Stimulated activated memory B cell treated with anti-CD40 and anti-IgM and Interleukin-4, amounts not matched to agents 10 μg/mL and 1 μg/mL and 100 μg/mL, for 72 hours (primary cell): ENCODE measurements around the gene TRAF7.
"Not testable (repeated sequence)": the region's sequence is repeated elsewhere in the genome, so short reads cannot be mapped to it uniquely, and the experiment has no call there.

Source experiments
- ATAC-seq: fragments of 150-1000 bp; cut with Tn5 transposase; 2 replicates; pipeline ENCODE4 v1.10.0; 2021
- H3K27ac Mint-ChIP-seq: one replicate; pipeline ENCODE4 v1.8.0; 2022; ENCODE audit warnings: mild to moderate bottlenecking, mixed read lengths
- H3K27me3 Mint-ChIP-seq: one replicate; pipeline ENCODE4 v1.8.0; 2022; ENCODE audit warnings: mixed read lengths
- H3K36me3 Mint-ChIP-seq: one replicate; pipeline ENCODE4 v1.8.0; 2022; ENCODE audit warnings: mixed read lengths
- H3K4me1 Mint-ChIP-seq: one replicate; pipeline ENCODE4 v1.8.0; 2022; ENCODE audit warnings: mixed read lengths
- H3K4me3 Mint-ChIP-seq: one replicate; pipeline ENCODE4 v1.8.0; 2022; ENCODE audit warnings: mild to moderate bottlenecking, moderate library complexity, mixed read lengths
- H3K9me3 Mint-ChIP-seq: one replicate; pipeline ENCODE4 v1.8.0; 2022; ENCODE audit warnings: mixed read lengths

Gene TRAF7

GRCh38 chr16:2155091-2155950 lies at the start of gene TRAF7:
TSS of gene TRAF7 (plus strand) at chr16:2155782. CDS start at chr16:2163921, 8,139 bp downstream.
- H3K9me3 Mint-ChIP-seq = no peaks in the 10 kb centered on the region
- H3K27me3 Mint-ChIP-seq = no peaks in the 10 kb centered on the region
- H3K36me3 Mint-ChIP-seq = peaks cover 29% of the 10 kb centered on the region
- H3K4me3 Mint-ChIP-seq = peak within 1 kb of the TSS; percentile 95
- H3K27ac Mint-ChIP-seq = peak within 1 kb of the TSS; percentile 84
- ATAC-seq = peak; percentile 95
- H3K4me1 Mint-ChIP-seq = peaks cover 76% of the 10 kb centered on the region

- not testable (repeated sequence) for ATAC-seq, H3K27me3 Mint-ChIP-seq, H3K9me3 Mint-ChIP-seq, H3K4me3 Mint-ChIP-seq, H3K27ac Mint-ChIP-seq, H3K4me1 Mint-ChIP-seq
- peaks cover 22% of the 10 kb centered on the region for H3K36me3 Mint-ChIP-seq
These were observed 49.4 kb upstream of the TRAF7 start for GRCh38 chr16:2106211-2106610.

- H3K27ac Mint-ChIP-seq, ATAC-seq, H3K9me3 Mint-ChIP-seq, H3K27me3 Mint-ChIP-seq, H3K4me3 Mint-ChIP-seq, H3K4me1 Mint-ChIP-seq: not testable (repeated sequence)
- H3K36me3 Mint-ChIP-seq = peaks cover 20% of the 10 kb centered on the region
These were observed 48.3 kb upstream of the TRAF7 start for GRCh38 chr16:2107121-2107790.

GRCh38 chr16:2107791-2108125 lies 47.8 kb upstream of the TRAF7 start:
- peaks cover 20% of the 10 kb centered on the region for H3K36me3 Mint-ChIP-seq
- not testable (repeated sequence) for H3K27me3 Mint-ChIP-seq, H3K4me3 Mint-ChIP-seq, H3K9me3 Mint-ChIP-seq, ATAC-seq, H3K27ac Mint-ChIP-seq, H3K4me1 Mint-ChIP-seq

GRCh38 chr16:2108446-2109270 lies 46.9 kb upstream of the TRAF7 start:
- not testable (repeated sequence) for H3K4me3 Mint-ChIP-seq, H3K27ac Mint-ChIP-seq, H3K27me3 Mint-ChIP-seq, H3K4me1 Mint-ChIP-seq, H3K9me3 Mint-ChIP-seq, ATAC-seq
- peaks cover 17% of the 10 kb centered on the region for H3K36me3 Mint-ChIP-seq

- not testable (repeated sequence) for ATAC-seq, H3K4me3 Mint-ChIP-seq, H3K9me3 Mint-ChIP-seq, H3K27ac Mint-ChIP-seq, H3K4me1 Mint-ChIP-seq, H3K27me3 Mint-ChIP-seq
- H3K36me3 Mint-ChIP-seq = peaks cover 16% of the 10 kb centered on the region
These were observed 46.4 kb upstream of the TRAF7 start for GRCh38 chr16:2109271-2109580.

GRCh38 chr16:2109872-2110271 lies 45.7 kb upstream of the TRAF7 start:
- H3K27me3 Mint-ChIP-seq, H3K4me3 Mint-ChIP-seq, H3K9me3 Mint-ChIP-seq, ATAC-seq, H3K4me1 Mint-ChIP-seq, H3K27ac Mint-ChIP-seq: not testable (repeated sequence)
- H3K36me3 Mint-ChIP-seq = peaks cover 18% of the 10 kb centered on the region

- H3K27ac Mint-ChIP-seq, H3K9me3 Mint-ChIP-seq, H3K4me1 Mint-ChIP-seq, H3K4me3 Mint-ChIP-seq, H3K27me3 Mint-ChIP-seq: not testable (repeated sequence)
- ATAC-seq = peak; percentile 20
- peaks cover 22% of the 10 kb centered on the region for H3K36me3 Mint-ChIP-seq
These were observed 45.1 kb upstream of the TRAF7 start for GRCh38 chr16:2110332-2111008.

GRCh38 chr16:2111009-2111353 lies 44.6 kb upstream of the TRAF7 start:
- H3K27ac Mint-ChIP-seq, H3K4me3 Mint-ChIP-seq, H3K4me1 Mint-ChIP-seq, H3K9me3 Mint-ChIP-seq, H3K27me3 Mint-ChIP-seq: not testable (repeated sequence)
- H3K36me3 Mint-ChIP-seq = peaks cover 22% of the 10 kb centered on the region
- ATAC-seq = peak; percentile 27

GRCh38 chr16:2111412-2112335 lies 43.9 kb upstream of the TRAF7 start:
- H3K4me1 Mint-ChIP-seq, H3K4me3 Mint-ChIP-seq, H3K9me3 Mint-ChIP-seq, H3K27ac Mint-ChIP-seq, H3K27me3 Mint-ChIP-seq: not testable (repeated sequence)
- peak; percentile 45 for ATAC-seq
- H3K36me3 Mint-ChIP-seq = peaks cover 22% of the 10 kb centered on the region

- H3K4me3 Mint-ChIP-seq = not testable (repeated sequence)
These were observed 43.0 kb upstream of the TRAF7 start for GRCh38 chr16:2112539-2113106.

GRCh38 chr16:2114225-2114624 lies 41.4 kb upstream of the TRAF7 start:
- H3K36me3 Mint-ChIP-seq = peaks cover 15% of the 10 kb centered on the region
- not testable (repeated sequence) for H3K27ac Mint-ChIP-seq, ATAC-seq, H3K27me3 Mint-ChIP-seq, H3K4me3 Mint-ChIP-seq, H3K9me3 Mint-ChIP-seq, H3K4me1 Mint-ChIP-seq

More at GRCh38 chr16:2112539-2113106, 43.0 kb upstream of the TRAF7 start:
- H3K4me1 Mint-ChIP-seq, H3K27me3 Mint-ChIP-seq, ATAC-seq, H3K9me3 Mint-ChIP-seq, H3K27ac Mint-ChIP-seq: not testable (repeated sequence)
- peaks cover 17% of the 10 kb centered on the region for H3K36me3 Mint-ChIP-seq

GRCh38 chr16:2114885-2115590 lies 40.5 kb upstream of the TRAF7 start:
- ATAC-seq, H3K27ac Mint-ChIP-seq, H3K4me3 Mint-ChIP-seq, H3K27me3 Mint-ChIP-seq, H3K9me3 Mint-ChIP-seq, H3K4me1 Mint-ChIP-seq: not testable (repeated sequence)
- peaks cover 15% of the 10 kb centered on the region for H3K36me3 Mint-ChIP-seq

GRCh38 chr16:2115591-2115973 lies 40.0 kb upstream of the TRAF7 start:
- H3K36me3 Mint-ChIP-seq = peaks cover 15% of the 10 kb centered on the region
- ATAC-seq = no peak

More at GRCh38 chr16:2115591-2115973, 40.0 kb upstream of the TRAF7 start:
- Mint-ChIP-seq H3K27ac (no peak overlapping the region), H3K4me3 (no peak overlapping the region), H3K27me3 (no peaks in the 10 kb centered on the region), H3K9me3 (no peaks in the 10 kb centered on the region), H3K4me1 (peaks cover 4% of the 10 kb centered on the region)
